H1 (cell line): Measurements from ENCODE around the gene PRR5. TPM values are rescaled to one million over a fixed set of nuclear protein-coding genes. Genes with fewer than 3 reads are reported as not detected.

Experiments
- CTCF ChIA-PET: fragments of 300-600 bp; sonication (Branson Sonifier 250); formaldehyde crosslinking; loops from one replicate; lab custom pipeline; 2021; ENCODE audit not compliant: partially characterized antibody; lab: Charles Lee
- POLR2A ChIA-PET: fragments of 300-600 bp; sonication (Branson Sonifier 250); formaldehyde crosslinking; loops from one replicate; lab custom pipeline; 2021; ENCODE audit warnings: inconsistent platforms; ENCODE audit not compliant: partially characterized antibody; lab: Charles Lee
- DNase-seq, 2 experiments: peaks; one replicate each; pipeline versions ENCODE4 v3.0.0 to v3.0.0-alpha.2; 2010 to 2022; ENCODE audit warnings: low spot score in 2 of 2, low read depth in 1 of 2, mixed read lengths in 1 of 2
- FAIRE-seq: peaks from 2 replicates; lab custom pipeline; 2011; peaks lifted over from hg19 to GRCh38; lab: Jason Lieb, UNC
- H2AFZ ChIP-seq: 2 replicates; pipeline ENCODE4 v1.8.1; 2012; ENCODE audit warnings: low read length, inconsistent platforms
- H2AK5ac ChIP-seq: 2 replicates; pipeline ENCODE4 v1.6.1; 2013; ENCODE audit warnings: low read depth, low read length
- H2BK120ac ChIP-seq: replicated peaks from 2 replicates; pipeline ENCODE3; 2013; ENCODE audit warnings: low read depth, low read length, inconsistent platforms
- H2BK12ac ChIP-seq: 2 replicates; pipeline ENCODE4 v1.6.1; 2013; ENCODE audit warnings: low read depth, low read length
- H2BK15ac ChIP-seq: 2 replicates; pipeline ENCODE4 v1.6.1; 2013; ENCODE audit warnings: low read length
- H2BK20ac ChIP-seq: 2 replicates; pipeline ENCODE4 v1.6.1; 2013; ENCODE audit warnings: low read length
- H2BK5ac ChIP-seq: 2 replicates; pipeline ENCODE4 v1.6.1; 2013; ENCODE audit warnings: low read depth, low read length
- H3K14ac ChIP-seq: 2 replicates; pipeline ENCODE4 v1.6.1; 2013; ENCODE audit warnings: inconsistent platforms; ENCODE audit not compliant: insufficient read length
- H3K18ac ChIP-seq: 2 replicates; pipeline ENCODE4 v1.6.1; 2013; ENCODE audit warnings: low read length; ENCODE audit errors: extremely low read depth
- H3K23ac ChIP-seq: 2 replicates; pipeline ENCODE4 v1.6.1; 2013; ENCODE audit warnings: inconsistent platforms; ENCODE audit not compliant: insufficient read length
- H3K23me2 ChIP-seq: 2 replicates; pipeline ENCODE4 v1.6.1; 2013; ENCODE audit warnings: low read depth, low read length
- H3K27ac ChIP-seq: 2 replicates; pipeline ENCODE4 v1.6.1; 2011; ENCODE audit warnings: low read depth, low read length, inconsistent platforms
- H3K27me3 ChIP-seq, 4 experiments: replicated peaks in 1 of 4; 1 replicate in 1 of 4; 2 replicates in 3 of 4; pipeline versions ENCODE4 v1.6.1 to v1.8.1; 2011 to 2013; ENCODE audit warnings: low read length in 3 of 4, mild to moderate bottlenecking in 3 of 4, inconsistent platforms in 2 of 4, mixed read lengths in 2 of 4, moderate library complexity in 1 of 4; ENCODE audit not compliant: control insufficient read depth in 3 of 4, insufficient read depth in 3 of 4; ENCODE audit errors: extremely low read depth in 1 of 4
- H3K36me3 ChIP-seq, 4 experiments: 2 replicates each; pipeline versions ENCODE4 v1.6.1 to v1.8.1; 2011 to 2013; ENCODE audit warnings: mild to moderate bottlenecking in 4 of 4, low read length in 3 of 4, moderate library complexity in 2 of 4, control low read depth in 1 of 4, inconsistent platforms in 1 of 4; ENCODE audit not compliant: insufficient read depth in 4 of 4, control insufficient read depth in 2 of 4
- H3K4ac ChIP-seq: replicated peaks from 2 replicates; pipeline ENCODE3; 2013; ENCODE audit warnings: low read length, low read depth, mixed read lengths, inconsistent platforms; ENCODE audit not compliant: insufficient read length
- H3K4me1 ChIP-seq, 4 experiments: replicated peaks in 1 of 4; 1 replicate in 1 of 4; 2 replicates in 3 of 4; pipeline versions ENCODE4 v1.6.1 to v1.8.1; 2011 to 2013; ENCODE audit warnings: low read length in 3 of 4, inconsistent platforms in 2 of 4, mixed read lengths in 1 of 4; ENCODE audit not compliant: insufficient read depth in 4 of 4, control insufficient read depth in 3 of 4
- H3K4me2 ChIP-seq, 2 experiments: 2 replicates each; pipeline versions ENCODE4 v1.6.1 to v1.8.1; 2011 to 2013; ENCODE audit warnings: low read depth in 2 of 2, low read length in 2 of 2, control low read depth in 1 of 2, inconsistent platforms in 1 of 2, mild to moderate bottlenecking in 1 of 2; ENCODE audit not compliant: insufficient read depth in 1 of 2
- H3K4me3 ChIP-seq, 4 experiments: fragments of 200-600, 300-600 bp in 1 of 4; sonication (generic), shearing (Covaris generic), sonication (Bioruptor Twin) in 1 of 4; 2 replicates each; pipeline versions ENCODE4 v1.5.1 to v1.8.1; 2011 to 2016; ENCODE audit warnings: low read length in 4 of 4, low read depth in 3 of 4, control low read depth in 2 of 4, inconsistent platforms in 2 of 4, mild to moderate bottlenecking in 2 of 4, mixed read lengths in 1 of 4, moderate library complexity in 1 of 4; ENCODE audit not compliant: insufficient read depth in 2 of 4; ENCODE audit errors: extremely low read depth in 1 of 4
- H3K56ac ChIP-seq: replicated peaks from 2 replicates; pipeline ENCODE3; 2013; ENCODE audit warnings: low read depth, mild to moderate bottlenecking, mixed read lengths, low read length, inconsistent platforms; ENCODE audit not compliant: insufficient read length
- H3K79me1 ChIP-seq: 2 replicates; pipeline ENCODE4 v1.6.1; 2013; ENCODE audit warnings: low read depth, low read length, control low read depth
- H3K79me2 ChIP-seq, 2 experiments: 2 replicates each; pipeline versions ENCODE4 v1.6.1 to v1.8.1; 2012 to 2013; ENCODE audit warnings: low read length in 2 of 2, mild to moderate bottlenecking in 2 of 2, inconsistent platforms in 1 of 2; ENCODE audit not compliant: insufficient read depth in 2 of 2, control insufficient read depth in 1 of 2
- H3K9ac ChIP-seq, 4 experiments: replicated peaks in 1 of 4; 1 replicate in 1 of 4; 2 replicates in 3 of 4; pipeline versions ENCODE4 v1.6.1 to v1.8.1; 2011 to 2013; ENCODE audit warnings: low read depth in 3 of 4, low read length in 3 of 4, control low read depth in 2 of 4, mild to moderate bottlenecking in 2 of 4, moderate library complexity in 2 of 4, inconsistent platforms in 1 of 4; ENCODE audit errors: extremely low read depth in 1 of 4
- H3K9me3 ChIP-seq, 2 experiments: 2 replicates each; pipeline versions ENCODE4 v1.6.1 to v1.8.1; 2012 to 2013; ENCODE audit warnings: mild to moderate bottlenecking in 2 of 2, moderate library complexity in 2 of 2, control low read depth in 1 of 2, inconsistent platforms in 1 of 2, low read depth in 1 of 2, low read length in 1 of 2, mixed read lengths in 1 of 2; ENCODE audit not compliant: insufficient read depth in 2 of 2
- H4K20me1 ChIP-seq, 2 experiments: replicated peaks in 1 of 2; 2 replicates each; pipeline versions ENCODE3 to v1.8.1; 2011 to 2013; ENCODE audit warnings: inconsistent platforms in 2 of 2, low read length in 2 of 2, mild to moderate bottlenecking in 1 of 2; ENCODE audit not compliant: insufficient read depth in 2 of 2, control insufficient read depth in 1 of 2
- H4K5ac ChIP-seq: 2 replicates; pipeline ENCODE4 v1.6.1; 2013; ENCODE audit warnings: low read length, low read depth, mixed read lengths, inconsistent platforms; ENCODE audit not compliant: insufficient read length
- H4K8ac ChIP-seq: 2 replicates; pipeline ENCODE4 v1.8.0; 2013; ENCODE audit warnings: mild to moderate bottlenecking, moderate library complexity, low read length, inconsistent platforms; ENCODE audit not compliant: insufficient read depth; ENCODE audit errors: extremely low read depth
- H4K91ac ChIP-seq: replicated peaks from 2 replicates; pipeline ENCODE3; 2013; ENCODE audit warnings: low read length, mixed read lengths, inconsistent platforms; ENCODE audit not compliant: insufficient read length
- CEBPB ChIP-seq: IDR thresholded peaks from 2 replicates; pipeline ENCODE4 v1.6.1; 2012; ENCODE audit warnings: low read depth, low read length
- HDAC2 ChIP-seq, 2 experiments: fragments of 300-600 bp in 1 of 2; sonication (generic) in 1 of 2; IDR thresholded peaks; 2 replicates each; pipeline ENCODE4 v1.6.1; 2011 to 2012; ENCODE audit warnings: low read depth in 2 of 2, low read length in 2 of 2, mild to moderate bottlenecking in 2 of 2, moderate library complexity in 2 of 2, borderline replicate concordance in 1 of 2, inconsistent platforms in 1 of 2
- KDM1A ChIP-seq: fragments of 200-600, 300-600 bp; sonication (generic); IDR thresholded peaks from 2 replicates; pipeline ENCODE4 v1.7.1; 2016; ENCODE audit warnings: mild to moderate bottlenecking, low read length, borderline replicate concordance
- WGBS, 2 experiments: shearing (Covaris generic) in 1 of 2; methylation state at CpG; one replicate each; pipeline versions ENCODE4 v1.1.6 to v1.1.7; 2013 to 2015; ENCODE audit warnings: low lambda C conversion rate in 2 of 2, mixed read lengths in 2 of 2, inconsistent platforms in 1 of 2, low coverage in 1 of 2, missing lambda C conversion rate in 1 of 2; ENCODE audit not compliant: insufficient replicate concordance in 2 of 2, insufficient coverage in 1 of 2, insufficient read length in 1 of 2; ENCODE audit errors: extremely low coverage in 1 of 2, missing lambda C conversion rate in 1 of 2; 5-methylcytosine and 5-hydroxymethylcytosine counted together
- polyA plus RNA-seq, 7 experiments: library from polyadenylated mRNA; depleted of rRNA in 3 of 7; stranded (reverse) in 5 of 7; unstranded in 2 of 7; fragments of >200 nt in 5 of 7; fragments of 200-250 nt in 2 of 7; gene quantifications; 1 replicate in 5 of 7; 2 replicates in 1 of 7; 4 replicates in 1 of 7; pipeline versions ENCODE4 v1.2.1 to v1.2.3, GENCODE V29; 2011 to 2013; ENCODE audit warnings: missing spikeins in 2 of 7, mixed read lengths in 2 of 7
- total RNA-seq: library from RNA; stranded (reverse); fragmentation: NEBNext Ultra II Directional; extraction: Animal tissue kit (Norgen Biotek cat#: 25700); gene quantifications from 2 replicates; pipeline ENCODE4 v1.2.1, GENCODE V29; 2021

The PRR5 gene
- total and polyA plus RNA-seq, 2 of the 8 experiments (the other 6 are each of a cell fraction or from before 2014, with no cell fraction given): 16.5 to 25.7 TPM

- Histone ChIP-seq H2AFZ (no peak overlapping the region; the same call in 1 of the 2 replicates), H3K4me1 (peaks cover 0 to 14% (median 8%) of the 10 kb centered on the region in 4 experiments; a peak in 5 of 7 replicates), H3K4me3 (no peak overlapping the region), H3K9me3 (no peaks in the 10 kb centered on the region), H3K4me2 (no peak overlapping the region), H2BK5ac (0 out of 2 replicates have a peak overlapping the region, but pooled peaks have one; percentile 83), H3K36me3 (no peaks in the 10 kb centered on the region), H2BK12ac (peak overlapping the region; percentile 97; the same call in 1 of the 2 replicates), H3K9ac (no peak overlapping the region), H2BK15ac (no peak overlapping the region), H2BK20ac (0 out of 2 replicates have a peak overlapping the region, but pooled peaks have one; percentile 86), H3K56ac (no peak overlapping the region), H4K8ac (no peak overlapping the region; the same call in 1 of the 2 replicates), H2BK120ac (no peak overlapping the region), H4K5ac (no peak overlapping the region)
- CTCF ChIA-PET: interaction anchor here (0.9 to 2.5 kb wide), 3 partner anchors 8 to 794 kb away, joined by 3 to 8 read pairs (median 3); no protein-coding TSS in a partner anchor
- POLR2A ChIA-PET: no interaction called here
- FAIRE-seq (no peak), DNase-seq (no peak)
- WGBS, 2 experiments: 90% methylated on average over 10 of the region's 10 CpGs; no CpG with 5 or more reads in 1 of the 2 experiments
- TF ChIP-seq CEBPB (no peak), KDM1A (peak; percentile 96), HDAC2 (IDR thresholded peaks at IDR 0.05; ENCODE audit: borderline replicate concordance in 1 of 2, low read depth in 2 of 2, low read length in 2 of 2) (peak in 1 of 2 experiments; percentile 76; a peak in 1 of 4 replicates)
- TF ChIP-seq, all 59 proteins: peak for 2
- Histone ChIP-seq H3K18ac (no peak overlapping the region; the same call in 1 of the 2 replicates), H4K20me1 (no peaks in the 10 kb centered on the region), H3K23me2 (no peaks in the 10 kb centered on the region), H2AK5ac (peak overlapping the region; percentile 77; the same call in 1 of the 2 replicates), H4K91ac (no peak overlapping the region), H3K27me3 (no peaks in the 10 kb centered on the region; a peak in 2 of 7 replicates), H3K79me1 (no peaks in the 10 kb centered on the region), H3K27ac (no peak overlapping the region), H3K79me2 (no peaks in the 10 kb centered on the region), H3K4ac (no peak overlapping the region), H3K14ac (no peak overlapping the region), H3K23ac (no peak overlapping the region)
Measured at GRCh38 chr22:44677353-44677840, 24.6 kb upstream of the PRR5 start.
